HCT116 (cell line): ENCODE data around the gene ACTL6B. TPM values are rescaled to one million over a fixed set of nuclear protein-coding genes. Genes with fewer than 3 reads are reported as not detected.

Experiments
- ATAC-seq: fragments of 200-7000 bp; cut with Tn5 transposase; 2 replicates; pipeline ENCODE4 v1.9.1; 2020; ENCODE audit warnings: mild to moderate bottlenecking, moderate library complexity
- BruUV-seq: library from RNA; stranded (reverse); fragments of 400-500 nt; replicated peaks from 2 replicates; lab custom pipeline; 2021; lab: Mats Ljungman, UMichigan
- CTCF ChIA-PET: fragments of 300-600 bp; sonication (Branson Sonifier 250); formaldehyde crosslinking; loops from one replicate; lab custom pipeline; 2021; ENCODE audit warnings: antibody characterized with exemption; lab: Charles Lee
- POLR2A ChIA-PET: fragments of 300-600, 350-600 bp; sonication (Branson Sonifier 250); formaldehyde crosslinking; loops from one replicate; lab custom pipeline; 2021; ENCODE audit warnings: antibody characterized with exemption; lab: Charles Lee
- RAD21 ChIA-PET, 2 experiments: fragments of 300-600 bp; sonication (Branson Sonifier 250); formaldehyde crosslinking; loops; one replicate each; lab custom pipeline; 2023; ENCODE audit warnings: low total read pairs in 2 of 2; ENCODE audit not compliant: uncharacterized antibody in 2 of 2, unreplicated experiment in 2 of 2, low non-redundant PET in 1 of 2; lab: Charles Lee
- DNase-seq: peaks from one replicate; pipeline ENCODE4 v3.0.0-alpha.2; 2010; ENCODE audit warnings: low read depth, low spot score
- H2AFZ ChIP-seq: fragments of 200-600 bp; shearing (Covaris generic), sonication (generic); 2 replicates; pipeline ENCODE4 v1.6.1; 2017; ENCODE audit warnings: low read depth, mixed run types, mixed read lengths, antibody characterized with exemption, low read length; ENCODE audit not compliant: poor library complexity, severe bottlenecking
- H3K27ac ChIP-seq: 2 replicates; pipeline ENCODE4 v1.5.1; 2012; ENCODE audit warnings: low read depth, low read length
- H3K27me3 ChIP-seq: fragments of 200-600 bp; sonication (generic); 2 replicates; pipeline ENCODE4 v1.6.1; 2016; ENCODE audit warnings: mixed run types, low read length, mixed read lengths; ENCODE audit not compliant: insufficient read depth
- H3K36me3 ChIP-seq, 2 experiments: fragments of 200-500 bp in 1 of 2; fragments of 200-600 bp in 1 of 2; sonication (Bioruptor generic) in 1 of 2; sonication (generic) in 1 of 2; 2 replicates each; pipeline versions ENCODE4 v1.5.1 to v1.6.1; 2014 to 2016; ENCODE audit warnings: low read length in 2 of 2, inconsistent platforms in 1 of 2, mixed read lengths in 1 of 2, mixed run types in 1 of 2; ENCODE audit not compliant: insufficient read depth in 2 of 2, control insufficient read depth in 1 of 2
- H3K4me1 ChIP-seq, 2 experiments: fragments of 200-600 bp in 1 of 2; sonication (generic) in 1 of 2; 2 replicates each; pipeline versions ENCODE4 v1.5.1 to v1.6.1; 2012 to 2017; ENCODE audit warnings: low read length in 2 of 2, inconsistent platforms in 1 of 2, mild to moderate bottlenecking in 1 of 2, mixed read lengths in 1 of 2, mixed run types in 1 of 2, moderate library complexity in 1 of 2; ENCODE audit not compliant: insufficient read depth in 2 of 2, control insufficient read depth in 1 of 2
- H3K4me2 ChIP-seq: fragments of 200-600 bp; sonication (generic); 2 replicates; pipeline ENCODE4 v1.6.1; 2017; ENCODE audit warnings: mixed run types, low read length, mixed read lengths
- H3K4me3 ChIP-seq, 2 experiments: fragments of 200-600 bp in 1 of 2; sonication (generic) in 1 of 2; replicated peaks in 1 of 2; 2 replicates each; pipeline ENCODE4 v1.5.1; 2011 to 2016; ENCODE audit warnings: low read length in 2 of 2, control low read depth in 1 of 2, low read depth in 1 of 2, mild to moderate bottlenecking in 1 of 2, mixed read lengths in 1 of 2, mixed run types in 1 of 2
- H3K79me2 ChIP-seq: fragments of 200-600 bp; sonication (generic); 2 replicates; pipeline ENCODE4 v1.6.1; 2017; ENCODE audit warnings: mild to moderate bottlenecking, mixed run types, low read length, moderate library complexity, mixed read lengths; ENCODE audit not compliant: insufficient read depth
- H3K9ac ChIP-seq: fragments of 200-600 bp; sonication (generic); 2 replicates; pipeline ENCODE4 v1.6.1; 2016; ENCODE audit warnings: low read length, mixed read lengths
- H3K9me2 ChIP-seq: fragments of 200-600 bp; sonication (generic), shearing (Covaris generic); 2 replicates; pipeline ENCODE4 v1.6.1; 2017; ENCODE audit warnings: mixed run types, mild to moderate bottlenecking, moderate library complexity; ENCODE audit not compliant: insufficient read depth
- H3K9me3 ChIP-seq, 2 experiments: fragments of 200-500 bp in 1 of 2; fragments of 200-600 bp in 1 of 2; sonication (Bioruptor generic) in 1 of 2; sonication (generic) in 1 of 2; 2 replicates each; pipeline ENCODE4 v1.6.1; 2014 to 2017; ENCODE audit warnings: low read length in 2 of 2, mixed read lengths in 2 of 2, inconsistent platforms in 1 of 2, low read depth in 1 of 2, mild to moderate bottlenecking in 1 of 2, mixed run types in 1 of 2, moderate library complexity in 1 of 2; ENCODE audit not compliant: control insufficient read depth in 1 of 2, insufficient read depth in 1 of 2
- H4K20me1 ChIP-seq: fragments of 200-600 bp; sonication (generic), shearing (Covaris generic); 2 replicates; pipeline ENCODE4 v1.6.1; 2017; ENCODE audit warnings: mixed run types, mild to moderate bottlenecking, moderate library complexity; ENCODE audit not compliant: insufficient read depth
- CEBPB ChIP-seq: IDR thresholded peaks from 2 replicates; pipeline ENCODE4 v1.6.1; 2012; ENCODE audit warnings: low read depth
- CTCF ChIP-seq, 3 experiments: fragments of 200-600 bp in 1 of 3; sonication (generic) in 1 of 3; IDR thresholded peaks in 2 of 3; conservative IDR thresholded peaks in 1 of 3; 2 replicates each; pipeline ENCODE4 v1.5.1; 2012 to 2017; ENCODE audit warnings: low read depth in 2 of 3, low read length in 2 of 3, antibody characterized with exemption in 1 of 3, borderline replicate concordance in 1 of 3, control low read depth in 1 of 3, mild to moderate bottlenecking in 1 of 3, mixed read lengths in 1 of 3, mixed run types in 1 of 3, moderate library complexity in 1 of 3; ENCODE audit not compliant: insufficient read depth in 1 of 3
- EGR1 ChIP-seq: IDR thresholded peaks from 2 replicates; pipeline ENCODE4 v1.6.1; 2012; ENCODE audit warnings: low read depth
- EZH2phosphoT487 ChIP-seq: fragments of 200-600 bp; IDR thresholded peaks from 2 replicates; pipeline ENCODE4 v1.6.1; 2018; ENCODE audit warnings: antibody characterized with exemption, borderline replicate concordance
- FOSL1 ChIP-seq: IDR thresholded peaks from 2 replicates; pipeline ENCODE4 v1.6.1; 2012; ENCODE audit warnings: low read depth
- JUND ChIP-seq: IDR thresholded peaks from 2 replicates; pipeline ENCODE4 v1.6.1; 2012
- POLR2A ChIP-seq: IDR thresholded peaks from 2 replicates; pipeline ENCODE4 v1.7.0; 2011; ENCODE audit warnings: borderline replicate concordance; ENCODE audit not compliant: insufficient read depth, insufficient read length; ENCODE audit errors: extremely low read depth
- RAD21 ChIP-seq: IDR thresholded peaks from 2 replicates; pipeline ENCODE4 v1.6.1; 2012; ENCODE audit warnings: low read depth, mild to moderate bottlenecking
- SP1 ChIP-seq: IDR thresholded peaks from 2 replicates; pipeline ENCODE4 v1.6.1; 2012; ENCODE audit warnings: low read depth
- ZBTB33 ChIP-seq: IDR thresholded peaks from 2 replicates; pipeline ENCODE4 v1.6.1; 2011; ENCODE audit warnings: mild to moderate bottlenecking, low read length, moderate library complexity; ENCODE audit not compliant: insufficient replicate concordance; ENCODE audit errors: extremely low read depth
- ZFX ChIP-seq: fragments of 450-650 bp; IDR thresholded peaks from 2 replicates; pipeline ENCODE4 v1.6.1; 2017
- intact Hi-C: fragments of 100-400 bp; cut with micrococcal nuclease; formaldehyde crosslinking; loops from 2 replicates; pipeline ENCODE4 v1.10.0; 2022
- total RNA-seq: library from RNA; stranded (reverse); gene quantifications from one replicate; pipeline ENCODE4 v1.2.1, GENCODE V29; 2021; ENCODE audit not compliant: unreplicated experiment
- TF ChIP-seq, protein P1 (sequence below): IDR thresholded peaks from 2 replicates; pipeline ENCODE4 v1.6.1; 2012

The ACTL6B gene
- total RNA-seq, 1 experiment from 2014 or later: not detected

- Histone ChIP-seq H3K9me3 (no peaks in the 10 kb centered on the region), H3K4me2 (no peak overlapping the region), H3K9ac (no peak overlapping the region), H3K36me3 (no peaks in the 10 kb centered on the region), H3K27me3 (no peaks in the 10 kb centered on the region), H3K4me3 (no peak overlapping the region), H2AFZ (no peak overlapping the region), H3K9me2 (no peaks in the 10 kb centered on the region), H3K79me2 (no peaks in the 10 kb centered on the region), H4K20me1 (no peaks in the 10 kb centered on the region), H3K27ac (no peak overlapping the region), H3K4me1 (peaks cover 0 to 8% of the 10 kb centered on the region in 2 experiments; a peak in 2 of 4 replicates)
- BruUV-seq: no TSS peak
- ChIA-PET CTCF (no interaction called here), RAD21 (no interaction called here), POLR2A (no interaction called here)
- ATAC-seq: no peak
- TF ChIP-seq CEBPB (no peak), RAD21 (no peak), EZH2phosphoT487 (no peak), ZBTB33 (no peak), POLR2A (no peak), CTCF (IDR thresholded peaks at IDR 0.05 in 2 of 3, conservative IDR thresholded peaks at IDR 0.05 in 1 of 3; ENCODE audit: borderline replicate concordance in 1 of 3, insufficient read depth in 1 of 3, low read depth in 2 of 3, low read length in 2 of 3) (no peak), EGR1 (no peak), JUND (no peak), SP1 (no peak), ZFX (no peak), FOSL1 (no peak)
- TF ChIP-seq, protein P1, sequence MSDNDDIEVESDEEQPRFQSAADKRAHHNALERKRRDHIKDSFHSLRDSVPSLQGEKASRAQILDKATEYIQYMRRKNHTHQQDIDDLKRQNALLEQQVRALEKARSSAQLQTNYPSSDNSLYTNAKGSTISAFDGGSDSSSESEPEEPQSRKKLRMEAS: no peak
- intact Hi-C loops: no loop called here
- no peak for DNase-seq
These were observed 11.8 kb upstream of the ACTL6B start for GRCh38 chr7:100668069-100668449.
